MM.1S (cell line): ENCODE data around the gene OPA3.

ENCODE experiments used
- DNase-seq: peaks from one replicate; pipeline ENCODE4 v3.0.0-alpha.2; 2015
- H2AFZ ChIP-seq: fragments of 300-600 bp; sonication (generic); 2 replicates; pipeline ENCODE4 v1.6.0; 2016; ENCODE audit warnings: antibody characterized with exemption, low read length
- H3F3A ChIP-seq: fragments of 300-600 bp; sonication (generic); 2 replicates; pipeline ENCODE4 v1.6.1; 2016; ENCODE audit warnings: mild to moderate bottlenecking, antibody characterized with exemption, low read length, moderate library complexity, mixed read lengths; ENCODE audit not compliant: insufficient read depth
- H3K27ac ChIP-seq: fragments of 300-600 bp; sonication (generic); 2 replicates; pipeline ENCODE4 v1.5.1; 2016; ENCODE audit warnings: mild to moderate bottlenecking, low read length
- H3K27me3 ChIP-seq: fragments of 300-600 bp; sonication (generic); replicated peaks from 2 replicates; pipeline ENCODE4 v1.6.0; 2016; ENCODE audit warnings: low read length; ENCODE audit not compliant: insufficient read depth
- H3K36me3 ChIP-seq: fragments of 300-600 bp; sonication (generic); replicated peaks from 2 replicates; pipeline ENCODE4 v1.6.1; 2016; ENCODE audit warnings: mild to moderate bottlenecking, low read length, mixed read lengths; ENCODE audit not compliant: insufficient read depth
- H3K4me1 ChIP-seq: fragments of 300-600 bp; sonication (generic); 2 replicates; pipeline ENCODE4 v1.6.1; 2016; ENCODE audit warnings: low read length, mixed read lengths
- H3K4me2 ChIP-seq: fragments of 300-600 bp; sonication (generic); 2 replicates; pipeline ENCODE4 v1.6.0; 2016; ENCODE audit warnings: low read depth, low read length
- H3K4me3 ChIP-seq: fragments of 300-600 bp; sonication (generic); 2 replicates; pipeline ENCODE4 v1.5.1; 2016; ENCODE audit warnings: low read length, mixed read lengths
- H3K79me2 ChIP-seq: fragments of 300-600 bp; sonication (generic); 2 replicates; pipeline ENCODE4 v1.6.1; 2016; ENCODE audit warnings: mixed run types, low read length, mixed read lengths
- H3K9ac ChIP-seq: fragments of 300-600 bp; sonication (generic); 2 replicates; pipeline ENCODE4 v1.6.1; 2016; ENCODE audit warnings: low read length, mixed read lengths
- H3K9me2 ChIP-seq: fragments of 300-600 bp; sonication (generic); replicated peaks from 2 replicates; pipeline ENCODE4 v1.6.1; 2016; ENCODE audit warnings: mild to moderate bottlenecking, low read length, mixed read lengths; ENCODE audit not compliant: insufficient read depth
- H3K9me3 ChIP-seq: fragments of 300-600 bp; sonication (generic); replicated peaks from 2 replicates; pipeline ENCODE4 v1.6.1; 2016; ENCODE audit warnings: mild to moderate bottlenecking, low read length, mixed read lengths; ENCODE audit not compliant: insufficient read depth
- H4K20me1 ChIP-seq: fragments of 300-600 bp; sonication (generic); 2 replicates; pipeline ENCODE4 v1.6.1; 2016; ENCODE audit warnings: mild to moderate bottlenecking, low read length, moderate library complexity, mixed read lengths; ENCODE audit not compliant: insufficient read depth
- CTCF ChIP-seq: fragments of 300-600 bp; sonication (generic); IDR thresholded peaks from 2 replicates; pipeline ENCODE4 v1.5.1; 2016; ENCODE audit warnings: antibody characterized with exemption, low read length, mixed read lengths
- EZH2 ChIP-seq: fragments of 300-600 bp; sonication (generic); optimal IDR thresholded peaks from 2 replicates; pipeline ENCODE3; 2017; ENCODE audit warnings: low read depth, mild to moderate bottlenecking, antibody characterized with exemption, low read length, mixed read lengths
- EZH2phosphoT487 ChIP-seq: fragments of 300-600 bp; sonication (generic); IDR thresholded peaks from 2 replicates; pipeline ENCODE4 v1.6.1; 2018; ENCODE audit warnings: antibody characterized with exemption, low read length

The OPA3 gene

GRCh38 chr19:45595814-45596213, 11.2 kb upstream of the OPA3 start:
- Histone ChIP-seq H3K4me2 (no peak overlapping the region), H4K20me1 (no peaks in the 10 kb centered on the region), H3K9me3 (no peaks in the 10 kb centered on the region), H3K9me2 (no peaks in the 10 kb centered on the region), H2AFZ (no peak overlapping the region), H3K4me1 (peaks cover 7% of the 10 kb centered on the region; the same call in 1 of the 2 replicates), H3F3A (no peaks in the 10 kb centered on the region), H3K27me3 (peaks cover 82% of the 10 kb centered on the region), H3K36me3 (no peaks in the 10 kb centered on the region), H3K4me3 (no peak overlapping the region), H3K9ac (no peak overlapping the region), H3K79me2 (no peaks in the 10 kb centered on the region), H3K27ac (no peak overlapping the region)
- TF ChIP-seq EZH2phosphoT487 (no peak), CTCF (no peak)
- DNase-seq = no peak

DNA sequence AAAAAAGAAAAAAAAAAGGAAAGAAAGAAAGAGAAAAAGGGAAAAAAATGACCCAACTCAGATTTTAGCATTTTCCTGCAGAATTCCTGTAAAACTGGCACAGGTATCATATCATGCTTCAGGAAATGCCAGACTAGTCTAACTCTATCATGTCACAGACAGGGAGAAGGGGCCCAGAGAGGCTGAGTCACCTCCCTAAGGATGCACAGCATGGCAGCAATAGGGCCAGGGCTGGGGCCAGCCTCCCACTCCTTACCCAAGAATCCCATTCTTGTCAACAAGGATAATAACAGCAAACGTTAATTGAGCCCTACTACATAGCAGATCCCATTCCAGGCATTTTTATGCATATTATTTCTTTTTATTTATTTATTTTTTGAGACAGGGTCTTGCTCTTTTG, 8.9 kb upstream of the OPA3 start:
- DNase-seq = no peak
- H3K27ac ChIP-seq = no peak overlapping the region
- H3K9me2 ChIP-seq = no peaks in the 10 kb centered on the region
- H3K27me3 ChIP-seq = peaks cover 79% of the 10 kb centered on the region
- no peak overlapping the region for H3K4me2 ChIP-seq
- no peaks in the 10 kb centered on the region for H3K36me3 ChIP-seq
- no peak overlapping the region for H3K4me3 ChIP-seq
- H3K9me3 ChIP-seq = no peaks in the 10 kb centered on the region
- no peaks in the 10 kb centered on the region for H3F3A ChIP-seq
- H3K9ac ChIP-seq = no peak overlapping the region
- H3K79me2 ChIP-seq = no peaks in the 10 kb centered on the region
- TF ChIP-seq EZH2phosphoT487 (no peak), CTCF (no peak), EZH2 (no peak)
- H3K4me1 ChIP-seq = peaks cover 4% of the 10 kb centered on the region; the same call in 1 of the 2 replicates
- no peaks in the 10 kb centered on the region for H4K20me1 ChIP-seq
- H2AFZ ChIP-seq = no peak overlapping the region

DNA sequence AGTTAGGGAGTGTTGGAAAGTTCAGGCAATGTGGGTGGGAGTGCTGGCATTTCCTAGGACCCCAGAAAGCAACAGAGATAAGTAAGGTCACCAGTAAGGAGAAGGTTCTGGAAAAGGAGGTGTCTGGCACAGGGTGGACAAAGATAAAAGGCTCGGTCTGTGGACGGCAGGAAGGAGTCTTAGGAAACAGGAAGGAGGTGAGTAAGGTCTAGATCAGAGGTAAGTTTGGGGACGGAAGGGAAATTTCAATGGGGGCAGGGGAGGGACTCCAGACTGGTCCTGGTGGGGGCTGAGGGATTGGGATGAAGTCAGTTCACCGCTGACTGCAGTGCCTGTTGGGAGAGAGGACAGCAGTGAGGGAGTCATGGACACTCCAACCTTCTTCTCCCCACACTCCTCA, 7.8 kb upstream of the OPA3 start:
- Histone ChIP-seq H3F3A (no peaks in the 10 kb centered on the region), H3K4me3 (no peak overlapping the region), H3K9me3 (no peaks in the 10 kb centered on the region), H3K9ac (no peak overlapping the region), H3K79me2 (no peaks in the 10 kb centered on the region), H3K27ac (no peak overlapping the region), H3K36me3 (no peaks in the 10 kb centered on the region), H3K4me1 (peaks cover 4% of the 10 kb centered on the region; the same call in 1 of the 2 replicates), H3K27me3 (peaks cover 69% of the 10 kb centered on the region), H2AFZ (no peak overlapping the region), H4K20me1 (no peaks in the 10 kb centered on the region), H3K9me2 (no peaks in the 10 kb centered on the region), H3K4me2 (no peak overlapping the region)
- no peak for DNase-seq
- TF ChIP-seq EZH2phosphoT487 (no peak), EZH2 (no peak), CTCF (no peak)
